GM19452 (cell line): ENCODE data around the gene MS4A6A.
A peak's percentile ranks its signal among the peaks of the same experiment; 100 is the strongest.
"Not testable (repeated sequence)": the region's sequence is repeated elsewhere in the genome, so short reads cannot be mapped to it uniquely, and the experiment has no call there.

Experiments used
- ATAC-seq: cut with Tn5 transposase; IDR thresholded peaks from one replicate; pipeline ENCODE4 v1.9.1; 2021; ENCODE audit not compliant: unreplicated experiment

The MS4A6A gene

DNA sequence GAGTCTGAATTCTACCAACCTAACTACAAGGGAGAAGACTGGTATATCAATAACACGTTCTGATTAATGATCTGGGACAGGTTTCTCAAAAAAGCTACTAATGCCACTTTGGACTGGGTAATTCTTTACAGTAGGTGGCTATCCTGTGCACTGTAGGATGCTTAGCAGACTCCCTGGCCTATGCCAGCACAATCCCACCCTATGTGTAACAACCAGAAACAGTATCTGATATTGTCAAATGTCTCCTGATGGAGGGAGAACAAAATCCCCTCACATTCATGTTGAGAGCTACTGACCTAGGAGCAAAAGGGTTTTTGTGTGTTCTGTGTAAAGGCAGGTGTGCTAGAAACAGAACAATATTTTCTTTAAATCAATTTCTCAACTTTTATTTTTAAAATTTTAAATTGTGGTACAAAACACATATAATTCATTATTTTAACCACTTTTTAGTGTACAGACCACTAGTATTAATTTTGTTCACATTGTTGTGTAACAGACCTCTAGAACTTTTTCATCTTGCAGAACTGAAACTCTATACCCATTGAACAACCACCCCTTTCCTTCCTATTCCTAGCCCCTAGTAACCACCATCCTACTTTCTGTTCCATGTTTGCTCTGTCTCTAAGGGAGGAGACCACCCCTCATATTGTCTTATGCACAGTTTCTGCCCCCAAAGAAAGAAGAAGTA lies 2.1 kb upstream of the MS4A6A start:
- no peak for ATAC-seq

DNA sequence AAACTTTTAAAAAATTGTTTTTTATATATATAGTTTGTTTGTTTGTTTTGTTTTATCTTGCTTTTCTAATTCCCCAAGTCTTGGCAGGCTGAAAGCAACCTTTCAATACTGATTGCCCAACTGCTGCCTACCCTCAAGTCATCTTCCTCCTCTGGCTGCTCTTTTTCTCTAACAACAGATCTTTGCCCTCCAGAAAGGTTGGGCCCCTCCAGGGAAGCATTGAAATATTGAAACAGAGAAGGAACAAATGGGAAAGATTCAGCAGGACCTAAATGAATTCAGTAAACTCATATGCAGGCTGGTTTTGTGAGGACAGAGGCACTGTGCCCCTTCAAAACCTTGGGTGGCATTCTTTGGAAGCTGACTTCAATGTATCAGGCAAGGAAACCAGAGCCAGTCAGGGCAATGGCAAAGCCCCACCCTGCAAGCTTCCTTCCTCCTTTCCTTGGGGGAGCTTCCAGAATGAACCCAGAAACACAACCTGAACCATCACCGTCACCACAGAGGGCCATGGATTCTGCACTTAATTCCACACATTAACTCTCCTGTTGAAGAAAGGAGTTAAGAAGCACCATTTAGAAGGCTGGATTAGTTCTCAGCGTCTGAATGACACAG lies 815 bp upstream of the MS4A6A start:
- no peak for ATAC-seq

DNA sequence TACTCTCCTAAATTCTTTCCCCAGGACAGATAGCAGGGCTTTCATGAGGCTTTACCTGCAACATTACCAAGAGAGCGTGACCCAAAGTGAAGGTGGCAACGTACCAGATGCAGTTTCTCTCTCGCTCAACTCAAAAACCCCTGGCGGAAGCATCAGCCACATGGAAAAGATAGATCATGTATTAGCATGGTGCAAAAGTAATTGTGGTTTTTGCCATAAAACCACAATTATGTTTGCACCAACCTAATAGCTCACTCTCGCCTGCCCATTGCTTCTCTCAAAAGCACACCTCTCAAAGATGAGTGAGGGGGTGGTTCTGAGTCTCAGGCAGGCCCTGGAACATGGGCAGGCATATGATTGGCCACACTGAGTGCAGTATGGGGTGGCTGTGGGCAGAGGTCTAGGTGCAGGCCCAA lies 7.0 kb downstream of the MS4A6A start:
- peak; percentile 68 for ATAC-seq

DNA sequence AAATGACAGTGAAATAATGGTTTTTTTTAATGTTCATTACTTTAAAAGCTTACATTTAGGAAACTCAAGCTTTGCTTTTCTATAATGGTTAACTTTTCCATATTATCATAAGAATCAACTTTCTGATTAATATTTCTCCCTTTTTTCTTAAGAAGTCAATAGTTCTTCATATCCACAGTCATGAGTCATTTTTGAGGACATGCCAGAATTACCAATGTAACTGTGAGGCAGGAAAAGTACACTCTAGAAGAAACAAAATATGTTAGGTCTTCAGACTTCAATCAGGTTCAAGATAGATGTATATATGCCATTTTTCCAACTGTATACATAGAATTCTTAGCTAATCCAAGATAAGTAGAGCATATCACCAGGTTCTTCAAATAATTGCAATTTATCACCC lies 10.9 kb downstream of the MS4A6A start:
- no peak for ATAC-seq

DNA sequence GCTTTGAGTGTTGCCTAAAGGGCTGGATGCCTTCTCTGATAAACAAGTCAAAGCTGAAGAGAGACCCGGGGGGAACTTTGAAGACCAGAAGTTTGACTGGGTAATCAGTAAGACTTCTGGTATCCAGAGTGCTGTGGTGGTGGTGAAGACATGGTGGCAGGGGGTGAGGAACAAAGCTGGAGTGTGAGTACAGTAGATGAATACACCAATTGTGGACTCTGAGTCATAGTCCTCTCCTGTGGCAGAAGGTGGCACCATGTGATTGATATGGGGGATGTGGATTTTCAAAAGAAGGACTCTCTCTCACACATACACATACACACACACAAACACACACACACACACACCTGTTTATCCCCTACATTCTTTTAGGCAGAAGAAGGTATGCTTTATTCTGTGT lies 12.3 kb downstream of the MS4A6A start:
- no peak for ATAC-seq

DNA sequence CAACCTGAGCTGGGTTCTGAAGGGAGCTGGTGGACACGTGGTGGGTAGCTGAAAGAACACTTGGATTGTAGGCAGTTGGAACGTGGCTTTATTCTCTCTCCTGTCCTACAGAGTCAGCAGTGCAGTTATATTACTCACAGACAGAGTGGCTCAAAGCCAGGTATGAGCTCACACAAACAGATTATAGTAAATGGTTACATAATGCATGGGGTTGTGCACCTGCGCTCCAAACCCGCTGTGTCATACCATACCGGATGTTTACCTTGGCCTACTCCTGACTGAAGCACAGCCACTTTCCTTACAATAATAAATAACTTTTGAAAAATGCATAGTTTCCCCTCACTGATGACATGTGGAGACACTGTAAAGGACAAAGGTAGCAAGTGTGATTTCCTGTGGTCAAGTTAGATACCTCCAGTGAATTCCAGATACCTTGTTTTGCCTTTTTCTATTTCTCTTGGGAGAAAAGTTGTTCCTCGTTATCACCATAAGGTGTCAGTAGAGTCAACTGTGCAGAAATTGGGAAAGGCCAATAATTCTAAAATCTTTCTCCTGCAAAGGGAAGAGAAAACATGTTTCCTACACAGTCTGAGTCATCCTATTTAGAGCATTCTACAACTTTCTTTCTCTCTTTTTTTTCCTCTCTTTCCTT lies 13.5 kb downstream of the MS4A6A start:
- no peak for ATAC-seq

DNA sequence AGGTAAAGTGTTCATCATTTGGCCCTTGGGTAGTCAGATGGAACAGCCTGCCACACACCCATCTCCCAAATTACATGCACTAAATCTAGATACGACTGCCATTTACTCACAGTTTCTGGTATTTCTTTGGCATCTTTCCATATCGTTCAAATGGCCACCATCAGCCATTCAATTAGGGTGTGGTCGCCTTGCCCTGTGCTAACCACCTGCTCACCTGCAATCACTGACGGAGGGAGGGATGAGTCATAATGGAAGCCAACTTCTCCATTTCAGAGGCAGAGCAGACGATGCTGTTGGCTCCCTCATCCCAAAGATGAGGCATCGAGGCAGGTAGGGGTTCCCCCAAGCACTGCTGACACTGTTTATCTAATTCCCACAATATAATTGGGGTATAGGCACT lies 14.6 kb downstream of the MS4A6A start:
- ATAC-seq, result no peak

DNA sequence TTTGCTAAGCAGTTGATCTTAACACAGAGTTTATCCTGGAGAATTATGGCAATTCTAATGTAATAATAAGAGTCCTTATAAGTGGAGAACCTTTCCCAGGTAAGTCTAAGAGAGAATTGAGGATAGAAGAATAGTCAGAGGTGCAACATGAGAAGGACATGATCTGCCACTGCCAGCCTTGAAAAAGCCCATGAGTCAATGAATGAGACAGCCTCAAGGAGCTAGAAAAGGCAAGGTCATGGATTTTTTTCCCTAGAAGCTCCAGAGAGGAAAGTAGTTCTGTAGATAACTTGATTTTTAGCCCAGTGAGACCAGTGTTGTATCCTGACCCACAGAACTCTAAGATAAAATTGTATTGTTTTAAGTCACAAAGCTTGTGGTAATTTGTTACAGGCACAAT lies 16.9 kb downstream of the MS4A6A start:
- no peak for ATAC-seq

DNA sequence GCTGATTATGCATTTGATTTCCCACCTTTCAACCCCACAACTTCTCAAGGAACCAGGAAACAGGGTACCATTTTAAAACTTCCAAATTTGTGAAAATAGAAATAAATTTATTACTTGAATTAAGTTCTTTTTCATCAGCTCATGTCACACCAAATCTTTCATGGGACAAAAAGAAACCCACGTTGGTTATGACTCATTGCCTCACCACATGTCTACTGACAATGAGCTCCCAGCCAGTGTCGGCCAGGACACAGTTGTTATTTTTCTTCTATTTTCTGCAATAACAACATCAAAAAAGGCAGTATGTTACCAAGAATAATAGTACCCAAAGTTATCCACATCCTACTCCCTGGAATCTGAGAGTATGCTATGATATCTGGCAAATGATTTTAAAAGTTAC lies 17.3 kb downstream of the MS4A6A start:
- no peak for ATAC-seq

DNA sequence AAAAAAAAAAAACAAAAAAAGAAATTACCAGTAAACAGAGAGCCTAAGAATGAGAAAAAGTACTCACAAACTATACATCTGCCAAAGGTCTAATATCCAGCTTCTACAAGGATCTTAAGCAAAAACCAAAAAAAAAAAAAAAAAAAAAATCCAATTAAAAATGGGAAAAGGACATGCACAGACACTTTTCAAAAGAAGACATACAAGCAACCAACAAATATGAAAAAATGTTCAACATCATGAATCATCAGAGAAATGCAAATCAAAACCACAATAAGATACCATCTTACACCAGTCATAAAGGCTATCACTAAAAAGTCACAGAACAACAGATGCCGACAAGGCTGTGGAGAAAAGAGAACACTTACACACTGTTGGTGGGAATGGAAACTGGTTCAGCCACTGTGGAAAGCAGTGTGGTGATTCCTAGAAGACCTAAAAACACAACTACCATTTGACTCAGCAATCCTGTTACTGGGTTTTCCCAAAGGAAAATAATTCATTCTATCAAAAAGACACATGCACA lies 18.3 kb downstream of the MS4A6A start:
- ATAC-seq, result no peak

DNA sequence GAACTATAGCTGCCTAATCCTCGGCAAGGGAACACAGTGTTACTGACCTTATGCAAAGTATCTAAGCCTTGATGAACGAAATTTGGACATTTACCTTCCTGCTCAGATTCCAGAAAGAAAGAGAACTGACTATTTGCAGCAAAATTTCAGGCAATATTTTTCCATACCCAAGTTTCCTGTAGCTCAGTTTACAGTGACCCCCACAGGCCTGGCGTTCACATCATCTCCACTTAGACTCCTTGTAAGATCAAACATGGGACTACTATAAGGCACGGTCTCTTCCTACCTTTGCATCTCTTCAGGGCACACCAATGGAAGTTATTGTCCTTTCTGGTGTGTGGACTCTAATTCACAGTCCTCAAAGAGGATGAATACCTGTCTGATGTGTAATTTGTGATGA lies 21.1 kb downstream of the MS4A6A start:
- ATAC-seq, result no peak

DNA sequence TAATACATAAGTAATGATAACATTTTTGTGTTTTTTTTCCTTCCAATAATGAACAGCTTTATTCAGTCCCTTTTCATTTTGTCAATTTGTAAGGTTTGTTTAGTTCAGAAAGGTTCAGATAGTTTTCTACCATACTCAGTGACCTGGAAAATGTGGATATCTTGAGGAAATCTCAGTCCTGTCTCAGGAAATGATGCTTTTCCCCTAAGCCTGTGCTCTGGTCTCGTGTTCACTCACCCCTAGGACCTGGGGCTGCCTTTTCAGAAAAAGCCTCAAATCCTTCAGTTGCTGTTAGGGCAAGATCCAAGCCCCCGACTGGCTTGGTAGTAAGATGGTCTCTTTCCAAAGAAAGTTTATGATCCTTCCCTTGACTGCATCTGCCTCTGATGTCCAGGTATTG lies 21.8 kb downstream of the MS4A6A start:
- no peak for ATAC-seq

DNA sequence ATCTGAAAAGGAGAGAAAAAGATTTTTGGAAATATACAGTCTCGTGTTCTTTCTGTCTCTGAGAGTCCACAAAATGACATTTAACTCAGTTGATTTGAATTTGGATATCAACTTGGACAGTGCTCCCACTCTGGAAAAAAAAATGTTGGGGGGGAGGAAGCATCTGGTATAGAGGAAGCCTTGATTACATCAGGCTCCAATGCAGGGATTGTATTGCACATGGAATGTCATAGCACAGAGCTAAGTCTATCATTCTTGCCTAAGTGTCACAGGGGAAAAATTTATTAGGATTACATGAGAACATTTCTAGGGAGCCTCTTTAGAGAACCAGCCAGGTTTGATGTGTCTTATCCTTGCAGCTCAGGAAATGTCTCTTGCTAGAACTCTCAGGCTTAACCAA lies 23.0 kb downstream of the MS4A6A start:
- no peak for ATAC-seq

DNA sequence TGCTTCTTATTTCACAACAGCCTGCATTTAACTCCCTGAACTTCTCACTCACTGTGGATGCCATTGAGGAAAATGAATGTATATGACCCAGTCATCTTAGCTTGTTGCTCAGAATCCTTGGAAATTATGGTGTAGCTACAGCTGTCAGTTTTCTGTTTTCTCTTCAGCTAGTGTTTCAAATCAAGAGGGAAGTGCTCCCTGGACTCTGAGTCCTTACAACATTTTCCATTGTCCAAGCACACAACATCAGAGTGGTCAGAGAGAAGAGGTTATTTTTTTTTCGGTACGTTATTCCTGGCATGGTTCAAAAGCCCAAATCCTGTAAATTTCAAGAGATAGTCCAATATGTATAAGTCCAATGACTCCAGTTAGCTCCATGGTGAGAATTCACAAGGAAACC lies 23.6 kb downstream of the MS4A6A start:
- ATAC-seq, result no peak

DNA sequence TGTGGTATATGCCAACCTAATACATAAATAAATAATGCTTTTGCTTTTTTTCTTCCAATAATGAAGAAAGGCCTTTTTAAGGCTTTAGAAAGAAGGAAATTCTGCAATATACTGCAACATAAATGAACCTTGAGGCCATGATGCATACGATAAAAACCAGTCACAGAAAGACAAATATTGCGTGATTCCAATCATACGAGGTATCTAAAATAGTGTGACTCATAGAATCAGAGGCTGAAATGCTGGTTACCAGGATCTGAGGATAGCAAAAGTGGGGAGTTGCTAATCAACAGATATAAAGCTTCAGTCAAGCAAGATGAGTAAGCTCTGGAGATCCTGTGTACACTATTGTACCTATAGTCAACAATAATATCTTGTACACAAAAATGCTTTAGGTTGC lies 24.2 kb downstream of the MS4A6A start:
- ATAC-seq, result no peak

DNA sequence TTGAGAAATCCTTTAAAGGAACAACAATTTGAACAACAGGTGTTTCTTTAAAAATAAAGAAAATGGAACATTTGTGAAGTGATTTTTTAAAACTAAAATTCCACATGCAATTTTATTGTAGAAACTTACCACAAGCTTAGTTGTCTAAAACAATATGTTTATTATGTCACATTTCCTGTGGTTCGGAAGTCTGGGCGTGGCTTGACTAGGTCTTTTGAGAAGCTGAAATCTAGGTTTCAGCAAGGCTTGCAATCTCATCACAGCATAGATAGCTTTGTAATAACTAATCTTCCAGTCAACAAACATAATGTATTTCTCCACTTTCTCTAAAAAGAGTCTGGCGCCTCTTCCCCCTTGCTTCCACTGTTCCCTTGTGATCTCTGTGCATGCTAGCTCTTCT lies 27.0 kb downstream of the MS4A6A start:
- ATAC-seq, result no peak

DNA sequence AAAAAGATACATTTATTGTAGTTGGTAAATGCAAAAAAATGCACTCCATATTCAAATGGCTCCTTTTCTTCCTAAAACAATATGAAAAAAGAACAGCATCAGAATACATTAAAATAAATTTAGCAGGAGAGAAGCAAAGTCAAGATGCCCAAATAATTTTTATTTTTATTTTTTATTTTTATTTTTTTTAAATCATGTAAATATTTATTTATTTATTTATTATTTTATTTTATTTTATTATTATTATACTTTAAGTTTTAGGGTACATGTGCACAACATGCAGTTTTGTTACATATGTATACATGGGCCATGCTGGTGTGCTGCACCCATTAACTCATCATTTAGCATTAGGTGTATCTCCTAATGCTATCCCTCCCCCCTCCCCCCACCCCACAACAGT lies 30.2 kb downstream of the MS4A6A start:
- ATAC-seq, result not testable (repeated sequence)

DNA sequence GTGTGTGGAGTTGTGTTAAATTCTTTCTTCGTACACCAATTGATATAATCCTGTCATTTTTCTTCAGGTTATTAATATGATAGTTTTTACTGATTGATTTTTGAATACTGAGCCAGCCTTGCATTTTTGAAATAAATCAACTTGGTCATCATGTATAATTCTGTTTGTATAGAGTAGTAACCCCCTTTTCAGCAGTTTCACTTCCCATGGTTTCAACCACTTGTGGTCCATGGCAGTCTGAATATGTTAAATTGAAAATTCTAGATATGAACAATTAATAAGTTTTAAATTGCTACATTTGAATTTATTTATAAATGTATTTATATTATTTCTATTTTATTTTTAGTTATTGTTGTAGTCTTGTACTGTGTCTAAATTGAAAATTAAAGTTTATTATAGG lies 32.6 kb downstream of the MS4A6A start:
- no peak for ATAC-seq

DNA sequence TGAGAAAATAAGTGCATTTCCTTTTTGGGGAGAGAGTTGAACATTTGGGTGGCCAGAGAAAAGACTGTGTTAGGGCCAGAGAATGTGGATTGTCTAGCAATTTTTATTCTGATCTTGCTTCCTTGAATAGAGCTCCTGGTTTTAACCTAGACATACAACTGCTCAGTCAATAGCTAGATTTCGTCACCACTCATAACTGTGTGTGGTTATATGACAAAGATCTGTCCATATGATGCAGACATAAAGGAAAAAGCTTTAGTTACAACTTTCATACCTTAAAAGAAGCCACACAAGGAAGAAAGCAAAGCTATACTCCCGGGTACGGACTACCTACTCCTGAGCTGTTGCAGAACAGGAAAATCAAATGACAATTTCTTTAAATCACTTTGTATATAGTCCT lies 37.2 kb downstream of the MS4A6A start:
- ATAC-seq, result no peak

DNA sequence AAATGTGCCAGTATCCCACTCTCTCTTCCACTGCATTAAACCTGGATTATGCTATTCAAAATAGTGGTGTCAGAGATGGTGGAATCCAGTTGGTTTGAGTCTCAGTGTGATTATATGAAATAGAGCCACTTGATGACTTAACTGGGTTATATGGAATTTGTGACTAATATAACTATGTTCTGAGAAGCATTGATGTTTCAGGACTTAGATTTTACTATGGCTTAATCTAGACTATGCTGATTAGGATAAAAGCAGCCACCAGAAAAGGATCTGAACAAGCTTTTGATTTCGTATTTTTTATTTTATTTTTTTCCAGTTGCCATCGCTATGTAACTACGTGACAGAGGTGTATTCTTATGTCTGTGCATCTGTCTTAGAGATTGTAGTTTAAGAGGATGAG lies 39.1 kb downstream of the MS4A6A start:
- ATAC-seq, result no peak

DNA sequence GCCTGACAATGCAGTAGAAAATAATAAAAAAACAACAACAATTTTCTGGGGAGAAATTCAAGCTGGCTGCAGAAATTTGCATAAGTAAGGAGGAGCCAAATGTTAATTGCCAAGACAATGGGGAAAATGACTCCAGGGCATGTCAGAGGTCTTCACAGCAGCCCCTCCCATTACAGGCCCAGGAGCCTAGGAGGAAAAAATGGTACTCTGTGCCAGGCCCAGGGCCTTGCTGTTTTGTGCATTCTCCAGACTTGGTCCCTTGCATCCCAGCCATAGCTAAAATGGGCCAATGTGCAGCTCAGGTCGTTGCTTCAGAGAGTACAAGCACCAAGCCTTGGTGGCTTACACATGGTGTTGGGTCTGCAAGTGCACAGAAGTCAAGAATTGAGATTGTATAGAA lies 49.0 kb downstream of the MS4A6A start:
- ATAC-seq, result no peak

DNA sequence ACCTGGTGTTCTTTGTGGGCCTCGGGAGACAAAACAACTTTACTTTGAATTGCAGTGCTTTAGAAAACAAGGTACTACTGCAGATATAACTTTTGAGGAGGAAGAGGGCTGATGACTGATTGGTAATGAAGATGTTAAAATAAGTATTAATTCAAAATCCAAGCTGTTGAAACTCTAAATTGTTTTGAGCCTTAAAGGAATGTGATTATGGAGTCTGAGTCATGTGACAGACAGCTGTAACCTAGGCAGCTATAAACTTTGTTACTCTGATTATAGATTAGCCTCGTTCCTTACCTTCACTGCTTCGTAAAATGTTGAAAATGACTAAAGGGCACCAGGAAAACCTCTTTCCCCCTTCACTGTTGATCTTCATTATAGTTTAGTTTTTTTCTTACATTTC lies 51.0 kb downstream of the MS4A6A start:
- ATAC-seq, result no peak
